Activated CD8-positive, alpha-beta memory T cell treated with anti-CD3 and anti-CD28 coated beads for 48 hours (primary cell): ENCODE data around the gene SFR1.
A peak's percentile ranks its signal among the peaks of the same experiment; 100 is the strongest.

Source experiments
- DNase-seq, 3 experiments: peaks; one replicate each; pipeline ENCODE4 v3.0.0-alpha.2; 2020; ENCODE audit warnings: low read depth in 2 of 3, low spot score in 2 of 3

SFR1 gene

GRCh38 chr10:104104418-104104817, 17.6 kb upstream of the SFR1 start:
- no peak for DNase-seq

DNA sequence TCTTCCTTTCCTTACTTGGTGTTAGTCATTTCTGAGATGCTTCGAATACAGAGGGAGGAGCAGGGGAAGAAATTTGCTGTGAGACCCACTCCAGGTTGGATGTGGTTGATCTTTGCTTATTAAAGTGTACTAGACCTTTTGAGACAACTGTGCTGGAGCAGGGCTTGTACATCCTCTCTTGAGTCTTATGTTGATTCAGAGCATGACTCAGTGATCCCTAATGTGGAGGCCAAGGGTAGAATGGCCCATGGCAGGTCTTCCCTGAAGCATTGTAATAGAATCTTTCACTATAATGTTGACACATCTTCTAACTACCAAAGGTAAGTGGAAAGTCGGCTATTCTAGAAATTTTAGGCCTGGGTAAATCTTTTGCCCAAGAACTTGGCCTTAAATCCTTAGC, 17.0 kb upstream of the SFR1 start:
- no peak for DNase-seq

GRCh38 chr10:104109908-104110662, 11.9 kb upstream of the SFR1 start:
- no peak for DNase-seq

DNA sequence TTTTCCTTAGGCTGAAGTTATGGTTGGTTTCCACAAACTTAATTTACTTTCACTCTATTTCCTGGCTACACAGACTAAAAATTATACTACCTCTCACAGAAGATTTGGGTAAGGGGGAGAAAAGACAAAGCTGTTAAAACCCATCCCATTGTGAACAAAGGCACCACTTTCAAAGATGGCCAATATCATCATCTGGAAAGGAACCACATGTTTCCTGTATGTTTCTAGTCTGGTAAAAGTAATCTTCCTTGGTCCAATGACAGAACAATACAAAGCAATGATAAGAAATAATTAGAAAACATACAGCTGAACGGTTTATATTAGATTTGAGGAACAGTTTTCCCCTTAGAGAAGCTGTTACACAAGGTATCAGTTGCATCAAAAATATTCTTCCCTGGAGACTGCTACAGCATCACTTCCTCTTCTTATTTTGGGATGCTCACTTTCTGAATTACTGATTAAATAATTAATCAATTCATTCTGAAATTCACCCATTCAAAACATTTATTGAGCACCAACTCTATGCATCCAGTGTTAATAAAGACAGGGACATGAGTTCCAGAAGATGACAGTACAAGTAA, 8.5 kb upstream of the SFR1 start:
- DNase-seq = no peak

DNA sequence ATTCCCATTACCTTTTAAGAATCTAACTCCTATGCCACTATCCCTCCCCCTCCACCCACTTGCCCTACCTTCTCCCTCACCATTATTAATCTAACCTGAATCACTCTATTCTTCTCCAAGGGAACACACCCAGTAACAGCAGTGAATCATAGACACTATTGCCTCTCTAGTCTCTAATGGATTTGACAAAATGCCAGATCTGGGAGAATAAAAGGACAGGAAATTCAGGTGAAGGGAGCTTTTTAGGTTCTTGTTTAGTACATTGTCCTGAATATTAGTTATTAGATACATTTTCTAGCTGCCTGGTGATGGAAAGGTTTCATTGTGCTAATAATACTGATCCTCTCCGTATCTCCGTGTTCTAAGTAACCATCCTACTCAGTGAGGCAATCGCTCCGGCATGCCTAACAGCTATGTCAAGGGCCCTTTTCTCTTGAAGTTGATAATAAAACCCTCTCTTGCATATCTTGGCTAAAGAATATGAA, 4.1 kb upstream of the SFR1 start:
- DNase-seq = no peak

- DNase-seq = no peak
These were observed 2.0 kb upstream of the SFR1 start for GRCh38 chr10:104119996-104120395.

DNA sequence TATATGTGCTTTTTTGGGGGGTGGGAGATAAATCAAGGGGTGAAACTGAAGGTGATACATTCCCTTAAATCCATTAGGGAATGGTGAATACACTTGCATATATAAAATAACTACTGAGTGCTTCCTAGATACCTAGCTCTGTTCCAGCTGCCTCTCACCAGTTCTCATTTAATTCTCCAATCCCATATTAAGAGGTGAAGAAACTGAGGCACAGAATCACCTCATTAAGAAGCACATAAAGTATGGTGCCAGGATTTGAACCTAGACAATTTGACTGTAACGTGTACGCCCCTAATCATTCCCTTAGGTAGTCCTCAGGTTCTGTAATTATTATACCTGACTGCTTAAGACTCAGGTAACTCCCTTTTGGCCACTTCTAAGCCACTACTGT, 1.5 kb upstream of the SFR1 start:
- DNase-seq = no peak

DNA sequence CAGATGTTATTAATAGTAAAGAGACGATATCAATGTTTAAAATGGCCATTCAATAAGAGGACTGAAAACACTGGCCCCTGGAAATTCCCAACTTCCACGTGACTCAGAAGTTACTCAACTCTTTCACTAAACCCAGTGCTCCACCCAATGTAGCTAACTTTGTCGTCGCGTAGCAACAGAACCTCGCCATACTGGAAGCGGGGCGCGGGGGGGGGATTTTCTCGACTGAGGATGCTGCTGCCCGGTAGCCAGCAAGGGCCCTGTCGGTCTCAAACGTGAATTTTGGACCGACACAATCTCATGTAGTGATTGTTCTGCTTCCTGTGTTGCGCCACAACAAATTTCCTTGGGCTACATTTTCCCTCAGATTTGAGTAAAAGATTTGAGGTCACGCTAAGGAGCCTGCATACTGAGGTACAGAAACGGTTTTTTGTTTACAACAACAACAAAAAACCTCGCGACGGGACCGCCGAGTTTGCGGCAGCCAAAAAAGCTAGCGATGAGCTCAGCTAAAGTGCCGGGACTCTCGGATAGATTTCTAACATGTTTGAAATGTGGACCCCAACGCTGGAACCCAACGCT, 977 bp upstream of the SFR1 start:
- DNase-seq = peak; percentile 30 to 59 (median 33)

- DNase-seq = no peak
These were observed 495 bp downstream of the SFR1 start for GRCh38 chr10:104122225-104123107.

DNA sequence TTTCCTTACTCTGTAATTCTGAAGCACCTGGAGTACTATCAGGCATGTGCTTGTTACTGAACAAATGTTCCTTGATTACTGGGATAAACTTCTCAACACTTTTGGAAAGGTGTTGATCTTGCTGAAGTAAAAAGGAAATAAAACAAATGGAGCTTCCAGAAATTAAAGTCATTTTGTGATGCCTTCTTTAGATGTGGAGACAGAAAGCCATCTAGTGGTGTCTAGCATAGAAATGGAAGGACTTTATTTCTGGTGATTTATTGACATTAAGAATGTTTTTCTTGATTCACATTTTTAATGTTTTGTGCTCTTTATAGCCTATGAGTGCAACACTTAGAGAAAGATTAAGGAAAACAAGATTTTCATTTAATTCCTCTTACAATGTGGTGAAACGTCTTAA, 1.4 kb downstream of the SFR1 start:
- DNase-seq = no peak

DNA sequence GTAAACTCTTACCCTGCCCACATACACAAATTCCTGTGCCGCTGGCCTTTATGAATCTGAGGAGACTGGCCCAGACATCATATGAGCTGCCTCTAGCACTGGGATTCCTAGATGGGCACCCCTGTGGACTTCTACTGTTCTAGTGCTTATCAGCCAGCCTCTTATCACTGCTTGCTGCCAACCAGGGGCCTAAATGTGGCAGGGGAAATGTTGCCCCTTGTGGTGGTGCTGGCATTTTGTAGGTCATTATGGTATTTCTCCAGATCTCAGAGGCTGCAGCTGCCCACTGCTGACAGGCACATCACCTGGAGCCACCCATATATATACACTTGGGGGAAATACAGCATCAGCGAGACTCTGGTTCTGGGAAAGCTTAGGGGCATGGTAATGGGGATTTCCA, 5.4 kb downstream of the SFR1 start:
- no peak for DNase-seq

- DNase-seq = no peak
These were observed 6.2 kb downstream of the SFR1 start for GRCh38 chr10:104128214-104128613.

DNA sequence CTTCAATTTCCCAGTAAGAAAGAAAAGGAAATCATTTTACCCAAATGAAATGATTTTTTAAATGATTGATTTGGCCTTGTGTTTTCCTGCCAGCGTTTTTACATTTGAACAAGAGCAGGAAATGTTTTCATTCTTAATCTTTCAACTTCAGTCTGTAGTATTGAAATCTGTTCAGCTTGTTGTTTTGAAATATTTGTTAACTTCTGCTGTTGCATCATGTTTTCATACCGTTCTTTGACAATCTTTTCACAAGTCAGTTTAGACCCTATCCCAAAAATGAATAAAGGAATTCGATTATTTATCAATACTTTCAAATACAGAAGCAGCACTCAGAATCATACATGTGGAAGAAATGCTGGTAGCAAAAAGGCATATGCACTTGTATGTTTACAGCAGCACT, 8.1 kb downstream of the SFR1 start:
- no peak for DNase-seq

DNA sequence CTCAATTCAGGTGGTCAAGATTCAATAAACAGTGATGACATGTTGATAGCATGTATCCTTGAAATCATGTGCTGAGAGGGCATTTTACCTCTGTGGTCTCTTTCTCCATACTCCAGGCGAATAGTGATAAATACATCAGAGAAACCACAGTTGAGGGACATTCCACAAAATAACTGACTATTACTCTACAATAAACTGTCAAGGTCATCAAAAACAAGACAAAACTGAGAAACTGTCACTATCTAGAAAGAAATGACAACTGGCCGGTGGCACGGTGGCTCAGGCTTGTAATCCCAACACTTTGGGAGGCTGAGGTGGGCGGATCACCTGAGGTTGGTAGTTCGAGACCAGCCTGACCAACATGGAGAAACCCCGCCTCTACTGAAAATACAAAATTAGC, 16.2 kb downstream of the SFR1 start:
- DNase-seq = no peak

DNA sequence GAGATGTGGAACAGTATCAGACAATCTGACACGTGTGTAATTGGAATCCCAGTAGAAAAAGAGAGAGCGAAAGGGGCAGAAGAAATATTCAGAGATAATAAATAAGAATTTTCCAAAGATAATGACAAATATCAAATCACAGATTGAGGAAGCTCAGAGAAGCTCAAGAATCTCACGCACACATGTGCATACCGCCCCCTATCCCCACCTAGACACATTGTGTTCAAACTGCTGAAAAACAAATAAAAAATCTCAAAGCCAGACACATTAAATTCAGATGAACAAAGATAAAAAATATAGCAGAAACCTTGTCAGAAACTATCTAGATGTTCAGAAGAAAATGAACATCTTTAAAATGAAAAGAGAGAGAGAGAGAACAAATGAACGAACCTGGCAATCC, 17.2 kb downstream of the SFR1 start:
- no peak for DNase-seq

DNA sequence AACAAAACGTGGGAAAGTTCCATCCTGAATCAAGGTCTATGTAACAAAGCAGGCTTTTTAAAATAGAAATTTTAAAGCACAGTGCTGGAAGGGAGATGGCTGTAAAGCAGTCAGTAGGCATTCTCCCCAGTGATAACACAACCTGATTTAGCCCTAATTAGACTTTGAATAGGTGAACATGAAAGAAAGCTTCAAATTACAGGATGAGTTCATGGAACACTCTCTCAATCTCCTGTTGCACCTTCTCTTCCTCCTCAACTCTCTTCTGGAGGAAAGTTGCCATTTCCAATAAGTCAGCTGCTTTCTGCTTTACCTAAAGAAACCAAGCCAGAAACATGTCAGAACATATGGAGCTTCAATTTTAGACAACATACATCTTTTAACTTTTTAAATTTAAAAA, 20.1 kb downstream of the SFR1 start:
- DNase-seq = no peak

DNA sequence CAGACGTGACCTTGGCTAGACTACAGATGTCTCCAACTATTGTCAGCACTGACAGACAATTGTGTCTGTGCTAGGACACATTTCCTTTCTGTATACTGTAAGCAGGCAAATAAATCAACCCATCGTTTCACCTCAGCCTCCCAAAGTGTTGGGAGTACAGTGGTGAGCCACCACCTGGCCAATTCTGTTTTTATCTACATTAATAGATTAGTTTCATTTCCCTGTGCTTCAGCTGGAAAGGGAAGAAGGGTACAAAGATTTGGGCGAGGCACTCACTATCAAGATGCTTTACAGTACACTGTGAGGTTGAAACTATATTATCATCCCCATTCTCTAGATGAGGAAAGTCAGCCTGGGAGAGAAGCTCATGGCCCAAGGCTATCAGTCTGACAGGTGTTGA, 21.9 kb downstream of the SFR1 start:
- DNase-seq = no peak

GRCh38 chr10:104144931-104145330, 23.0 kb downstream of the SFR1 start:
- no peak for DNase-seq

DNA sequence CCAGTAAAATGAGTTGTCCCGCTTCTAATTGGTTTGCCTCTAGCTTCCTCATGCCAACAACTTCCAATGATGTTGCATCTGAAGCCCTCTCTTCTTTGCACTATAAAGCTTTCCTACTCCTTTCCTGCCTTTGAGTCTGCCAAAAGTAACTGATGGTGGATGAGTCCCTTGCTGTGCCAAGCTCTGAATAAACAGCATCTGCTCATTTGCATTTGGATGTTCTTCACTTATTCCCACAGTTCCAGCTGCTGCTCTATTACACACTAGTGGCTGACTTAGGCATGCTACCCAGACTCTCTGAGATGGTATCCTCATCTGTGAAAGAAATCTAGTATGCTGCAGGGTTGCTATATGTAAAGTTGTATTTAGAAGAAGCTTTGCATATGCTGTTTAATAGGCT, 24.9 kb downstream of the SFR1 start:
- no peak for DNase-seq

DNA sequence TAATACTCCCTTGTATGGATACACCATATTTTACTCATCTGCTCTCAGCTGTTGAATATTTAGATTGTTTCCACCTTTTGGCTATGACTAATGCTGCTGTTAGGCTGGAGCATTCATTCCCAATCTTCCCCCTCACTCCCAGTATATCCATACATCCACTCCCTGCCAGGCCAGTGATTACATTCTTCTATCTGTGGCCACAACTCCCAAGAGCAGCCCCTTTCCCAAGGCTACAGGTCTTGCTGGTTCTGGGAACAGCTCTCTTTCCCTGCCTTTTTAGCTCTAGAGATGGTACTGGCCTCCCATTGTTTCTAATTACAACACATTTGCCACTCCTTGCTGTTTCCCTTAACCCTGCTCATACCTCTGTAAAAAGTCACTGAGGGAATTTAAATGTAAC, 28.2 kb downstream of the SFR1 start:
- no peak for DNase-seq

DNA sequence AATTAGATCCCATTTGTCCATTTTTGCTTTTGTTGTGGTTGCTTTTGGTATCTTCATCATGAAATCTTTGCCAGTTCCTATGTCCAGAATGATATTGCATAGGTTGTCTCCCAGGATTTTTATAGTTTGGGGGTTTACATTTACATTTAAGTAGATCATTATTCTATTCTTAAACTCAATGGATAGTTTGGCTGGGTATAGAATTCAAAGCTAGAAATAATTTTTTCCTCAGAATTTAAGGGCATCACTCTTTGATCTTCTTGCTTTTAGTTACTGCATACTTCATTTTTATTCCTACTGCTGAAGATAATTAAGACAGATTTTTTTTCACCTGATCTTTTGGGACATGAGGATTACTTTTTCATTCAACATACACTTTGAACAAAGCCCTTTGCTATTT, 29.8 kb downstream of the SFR1 start:
- DNase-seq = no peak

DNA sequence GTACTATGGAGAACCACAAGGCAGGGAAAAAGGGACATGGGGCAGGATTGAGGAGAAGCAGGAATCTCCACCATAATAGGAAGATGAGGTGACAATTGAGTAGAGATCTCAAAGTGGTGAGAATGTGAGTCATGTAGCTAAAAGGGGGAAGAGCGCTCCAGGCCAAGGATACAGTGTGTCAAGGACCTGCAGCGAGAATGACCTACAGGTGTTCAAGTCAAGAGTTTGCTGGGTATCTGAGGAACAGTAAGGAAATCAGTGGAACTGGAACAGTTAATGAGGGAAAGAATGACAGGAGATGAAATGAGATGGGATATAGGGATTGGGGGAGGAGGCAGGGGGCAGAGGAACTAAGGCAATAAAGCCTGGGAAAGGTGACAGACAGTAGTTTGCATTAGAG, 33.6 kb downstream of the SFR1 start:
- no peak for DNase-seq
